Measurements from ENCODE around the gene KIF25. TPM values are rescaled to one million over a fixed set of nuclear protein-coding genes. Genes with fewer than 3 reads are reported as not detected.

The KIF25 gene
- total RNA-seq, 1 experiment from 2014 or later, result 0.28 TPM

- Mint-ChIP-seq H3K36me3 (no peaks in the 10 kb centered on the region), H3K9me3 (no peaks in the 10 kb centered on the region), H3K4me3 (no peak overlapping the region), H3K27ac (no peak overlapping the region), H3K4me1 (peaks cover 23% of the 10 kb centered on the region), H3K27me3 (ENCODE audit: low read depth) (no peaks in the 10 kb centered on the region; the same call in 1 of the 2 replicates)
- CTCF ChIA-PET, result no interaction called here
- ATAC-seq, result no peak
- no peak for TF ChIP-seq E2F4 (CRISPR knock-in tag; IDR thresholded peaks at IDR 0.05; ENCODE audit: borderline replicate concordance, low read depth)
- DNase-seq (ENCODE audit: low spot score), result no peak
- POLR2A ChIA-PET, result no interaction called here
Observed at GRCh38 chr6:168025831-168026710, 28.6 kb downstream of the KIF25 start.

- H3K4me1 Mint-ChIP-seq, result peaks cover 31% of the 10 kb centered on the region
- no peak overlapping the region for H3K27ac Mint-ChIP-seq
Observed at GRCh38 chr6:168026925-168027324, 29.5 kb downstream of the KIF25 start.

GRCh38 chr6:168027521-168027920, 30.1 kb downstream of the KIF25 start:
- TF ChIP-seq SP1 (CRISPR knock-in tag; conservative IDR thresholded peaks at IDR 0.05) (no peak), FOXP1 (CRISPR knock-in tag; IDR thresholded peaks at IDR 0.05; ENCODE audit: borderline replicate concordance) (no peak), MAX (CRISPR knock-in tag; IDR thresholded peaks at IDR 0.05) (no peak), FOXK1 (CRISPR knock-in tag; IDR thresholded peaks at IDR 0.05) (no peak), CBFB (CRISPR knock-in tag; IDR thresholded peaks at IDR 0.05; ENCODE audit: low read depth) (no peak), PRDM15 (CRISPR knock-in tag; IDR thresholded peaks at IDR 0.05) (no peak), USF1 (CRISPR knock-in tag; IDR thresholded peaks at IDR 0.05) (no peak)
- ATAC-seq (no peak), DNase-seq (ENCODE audit: low spot score) (no peak)
- ChIA-PET POLR2A (no interaction called here), CTCF (no interaction called here)
- Mint-ChIP-seq H3K4me3 (no peak overlapping the region), H3K9me3 (no peaks in the 10 kb centered on the region), H3K27ac (no peak overlapping the region), H3K36me3 (no peaks in the 10 kb centered on the region), H3K27me3 (ENCODE audit: low read depth) (peaks cover 6% of the 10 kb centered on the region; the same call in 1 of the 2 replicates), H3K4me1 (peaks cover 35% of the 10 kb centered on the region)

More at GRCh38 chr6:168026925-168027324, 29.5 kb downstream of the KIF25 start:
- no peak overlapping the region for H3K4me3 Mint-ChIP-seq
- H3K9me3 Mint-ChIP-seq, result no peaks in the 10 kb centered on the region
- no peak for DNase-seq (ENCODE audit: low spot score)
- TF ChIP-seq CDX4 (CRISPR knock-in tag; IDR thresholded peaks at IDR 0.05; ENCODE audit: borderline replicate concordance), result no peak
- TF ChIP-seq PRRX2 (CRISPR knock-in tag; IDR thresholded peaks at IDR 0.05), result no peak
- no peak for TF ChIP-seq NR1H2 (CRISPR knock-in tag; IDR thresholded peaks at IDR 0.05)
- TF ChIP-seq ZNF138 (CRISPR knock-in tag; conservative IDR thresholded peaks at IDR 0.05), result no peak
- no peak for TF ChIP-seq FOXP4 (CRISPR knock-in tag; IDR thresholded peaks at IDR 0.05)
- no peak for TF ChIP-seq JAZF1 (CRISPR knock-in tag; IDR thresholded peaks at IDR 0.05)
- no peak for TF ChIP-seq NR2C2 (CRISPR knock-in tag; IDR thresholded peaks at IDR 0.05)
- TF ChIP-seq ELF4 (CRISPR knock-in tag; IDR thresholded peaks at IDR 0.05; ENCODE audit: low read depth), result no peak
- no peak for TF ChIP-seq FOXK1 (CRISPR knock-in tag; IDR thresholded peaks at IDR 0.05)
- TF ChIP-seq SOX15 (CRISPR knock-in tag; IDR thresholded peaks at IDR 0.05), result no peak
- TF ChIP-seq SMAD4 (CRISPR knock-in tag; IDR thresholded peaks at IDR 0.05), result no peak
- no peak for TF ChIP-seq ZNF263 (CRISPR knock-in tag; IDR thresholded peaks at IDR 0.05; ENCODE audit: low read depth)
- TF ChIP-seq ZNF219 (CRISPR knock-in tag; IDR thresholded peaks at IDR 0.05; ENCODE audit: borderline replicate concordance), result no peak
- TF ChIP-seq GTF2I (CRISPR knock-in tag; conservative IDR thresholded peaks at IDR 0.05), result no peak
- no peak for TF ChIP-seq ZNF232 (CRISPR knock-in tag; IDR thresholded peaks at IDR 0.05)
- no peaks in the 10 kb centered on the region for H3K36me3 Mint-ChIP-seq
- no peak for ATAC-seq
- CTCF ChIA-PET, result no interaction called here
- H3K27me3 Mint-ChIP-seq (ENCODE audit: low read depth), result peaks cover 6% of the 10 kb centered on the region; the same call in 1 of the 2 replicates
- POLR2A ChIA-PET, result no interaction called here

Data from WTC11 (cell line).